NCI-H2107 treated with DMSO at 0.1 percent for 48 hours (cell line): ENCODE results near the gene STON1.
A peak's percentile ranks its signal among the peaks of the same experiment; 100 is the strongest.
"Not testable (repeated sequence)": the region's sequence is repeated elsewhere in the genome, so short reads cannot be mapped to it uniquely, and the experiment has no call there.

Experiments
- DNase-seq: peaks from one replicate; lab custom pipeline; 2025; ENCODE audit not compliant: unreplicated experiment; lab: John Stamatoyannopoulos, UW

STON1 gene

DNA sequence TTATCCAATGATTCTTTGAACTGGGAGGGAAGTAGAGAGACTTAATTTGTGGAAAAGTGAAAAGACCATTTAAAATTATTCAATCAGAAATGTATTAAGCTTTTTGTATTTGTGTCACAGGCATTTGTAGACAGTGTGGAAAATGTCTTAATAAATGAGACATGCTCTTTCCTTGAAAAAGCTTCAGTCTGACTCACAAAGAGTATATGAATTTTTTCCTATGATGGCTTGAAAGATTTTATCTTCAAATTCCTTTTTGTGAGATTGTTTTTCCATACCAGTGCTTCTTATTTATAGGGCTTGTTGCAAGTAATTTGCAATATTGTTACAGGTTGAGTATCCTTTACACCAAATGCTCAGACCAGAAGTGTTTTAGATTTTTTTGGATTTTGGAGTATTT lies 39.5 kb downstream of the STON1 start:
- no peak for DNase-seq

DNA sequence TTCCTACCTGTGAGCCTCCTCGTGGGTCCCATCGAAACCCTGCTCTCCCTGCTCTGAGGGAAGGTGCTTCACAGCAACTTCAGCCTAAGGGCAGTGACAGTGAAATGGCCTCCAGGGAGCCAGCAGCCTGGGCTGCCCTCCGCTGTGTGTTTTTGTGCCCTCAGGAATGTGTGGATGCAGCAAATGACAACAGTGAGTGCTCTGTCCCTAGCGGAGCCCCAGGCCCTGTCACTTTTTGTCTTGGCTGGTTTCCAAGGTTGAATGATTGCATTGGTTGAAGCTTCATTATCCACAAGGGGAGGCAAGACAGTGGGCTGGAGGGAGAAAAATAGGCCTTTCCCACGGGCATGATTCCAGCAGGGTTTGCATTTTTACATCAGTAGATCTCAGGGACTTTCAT lies 42.9 kb downstream of the STON1 start:
- no peak for DNase-seq

DNA sequence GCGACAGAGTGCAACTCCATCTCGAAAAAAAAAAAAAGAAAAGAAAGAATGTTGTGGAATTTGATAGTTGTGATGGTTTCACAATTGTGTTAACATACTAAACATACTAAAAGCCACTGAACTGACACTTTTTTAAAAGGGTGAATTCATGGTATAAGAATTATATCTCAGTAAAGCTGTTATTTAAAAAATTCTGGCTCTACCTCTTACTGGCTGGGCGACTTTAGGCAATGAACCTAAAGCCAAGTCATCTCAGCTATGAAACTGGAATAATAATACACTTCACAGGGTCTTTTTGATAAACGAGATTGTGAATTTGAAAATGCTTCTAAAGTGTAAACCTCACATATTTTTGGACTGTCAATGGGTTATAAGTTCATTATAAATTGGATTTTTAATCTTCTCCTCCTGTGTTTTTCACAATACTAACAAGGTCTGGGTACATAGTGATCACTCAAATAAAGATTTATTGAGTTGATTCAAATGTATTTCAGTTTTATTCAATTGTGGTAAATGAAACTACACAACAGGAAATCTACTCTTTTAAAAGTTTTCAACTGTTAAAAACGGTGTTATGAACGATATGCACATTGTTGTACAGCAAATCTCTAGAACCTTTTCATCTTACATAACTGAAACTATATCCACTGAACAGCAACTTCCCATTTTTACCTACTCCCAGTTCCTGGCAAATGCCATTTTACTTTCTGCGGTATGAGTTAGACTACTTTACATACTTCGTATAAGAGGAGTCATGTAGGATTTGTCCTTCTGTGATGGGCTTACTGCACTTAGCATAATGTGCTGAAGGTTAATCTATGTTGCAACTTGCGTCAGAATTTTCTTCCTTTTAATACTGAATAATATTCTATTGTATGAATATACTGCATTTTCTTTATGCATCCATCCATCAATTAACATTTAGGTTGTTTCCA lies 44.7 kb downstream of the STON1 start:
- no peak for DNase-seq

DNA sequence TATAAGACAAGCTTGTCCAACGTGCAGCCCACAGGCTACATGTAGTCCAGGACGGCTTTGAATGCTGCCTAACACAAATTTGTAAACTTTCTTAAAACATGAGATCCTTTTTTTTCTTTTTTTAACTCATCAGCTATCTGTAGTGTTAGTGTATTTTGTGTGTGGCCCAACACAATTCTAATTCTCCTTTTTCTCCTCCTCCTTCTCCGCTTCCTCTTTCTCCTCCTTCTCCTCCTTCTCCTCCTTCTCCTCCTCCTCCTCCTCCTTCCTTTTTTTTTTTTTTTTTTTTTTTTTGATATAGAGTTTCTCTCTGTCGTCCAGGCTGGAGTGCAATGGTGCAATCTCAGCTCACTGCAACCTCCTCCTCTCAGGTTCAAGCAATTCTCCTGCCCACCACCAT lies 48.4 kb downstream of the STON1 start:
- no peak for DNase-seq

DNA sequence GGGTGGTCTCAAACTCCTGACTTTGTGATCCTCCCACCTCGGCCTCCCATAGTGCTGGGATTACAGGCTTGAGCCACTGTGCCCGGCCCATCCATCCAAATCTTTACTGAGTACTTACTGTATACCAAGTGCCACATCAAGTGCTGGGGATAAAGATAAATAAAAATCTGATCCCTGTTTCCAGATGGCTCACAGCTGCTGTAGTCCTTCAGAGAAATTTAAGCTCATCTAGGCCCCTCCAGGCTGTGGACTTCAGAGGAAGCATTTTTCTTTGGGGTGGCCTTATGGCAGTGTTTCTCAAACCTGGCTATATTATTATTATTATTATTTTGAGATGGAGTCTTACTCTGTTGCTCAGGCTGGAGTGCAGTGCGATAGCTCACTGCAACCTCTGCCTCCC lies 54.0 kb downstream of the STON1 start:
- DNase-seq = no peak

DNA sequence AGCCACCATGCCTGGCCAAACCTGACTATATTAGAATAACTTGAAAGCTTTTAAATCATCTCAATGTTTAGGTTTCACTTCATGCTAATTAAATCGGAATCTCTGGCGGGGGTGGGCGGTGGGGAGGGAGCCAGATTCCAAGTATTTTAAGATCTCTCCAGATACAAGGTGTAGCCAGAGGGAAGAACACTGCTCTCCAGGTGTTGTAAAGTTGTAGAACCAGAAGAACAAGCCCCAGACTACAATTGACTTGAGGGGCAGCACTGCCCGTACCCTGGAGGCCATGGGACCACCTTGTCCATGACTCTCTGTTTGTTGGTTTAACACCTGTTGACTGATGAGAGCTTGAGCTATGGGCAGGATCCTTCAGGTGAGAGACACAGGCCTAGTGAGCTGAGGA lies 54.6 kb downstream of the STON1 start:
- no peak for DNase-seq

DNA sequence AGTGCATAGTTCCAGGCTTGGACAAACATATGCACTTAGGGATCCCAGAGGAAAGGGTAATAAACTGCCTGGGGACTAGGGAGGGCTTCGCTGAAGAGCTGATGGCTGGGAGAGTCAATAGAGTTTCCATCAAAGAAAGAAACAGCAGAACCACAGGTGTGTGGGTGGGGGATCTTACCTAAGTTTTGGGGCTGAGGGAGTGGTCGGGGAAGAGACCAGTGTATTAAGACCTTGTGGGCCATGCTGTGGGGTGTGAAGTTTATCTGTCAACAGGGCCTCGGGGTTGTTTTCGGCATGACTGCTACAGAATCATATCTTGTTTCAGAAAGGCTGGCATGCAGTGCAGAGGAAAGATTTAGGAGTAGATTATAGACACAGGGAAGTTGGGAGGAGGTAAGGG lies 56.5 kb downstream of the STON1 start:
- DNase-seq = no peak

DNA sequence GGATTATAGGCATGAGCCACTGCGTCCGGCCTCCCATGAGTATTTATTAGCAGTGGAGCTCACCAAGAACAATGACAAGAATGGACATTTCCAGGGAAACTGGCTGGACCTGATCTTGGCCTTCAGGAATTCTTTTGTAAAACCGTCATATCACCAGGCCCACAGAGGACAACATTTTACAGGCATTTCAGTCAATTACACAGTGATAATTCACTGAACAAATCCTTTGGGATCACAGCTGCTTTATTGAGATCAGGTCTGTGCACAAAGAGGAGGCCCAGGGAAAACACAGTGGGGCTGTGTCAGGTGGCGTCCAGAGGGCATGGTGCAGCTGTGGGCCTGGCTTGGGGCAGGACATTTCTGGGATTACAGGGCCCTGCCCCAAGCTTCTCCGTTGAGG lies 57.6 kb downstream of the STON1 start:
- no peak for DNase-seq

DNA sequence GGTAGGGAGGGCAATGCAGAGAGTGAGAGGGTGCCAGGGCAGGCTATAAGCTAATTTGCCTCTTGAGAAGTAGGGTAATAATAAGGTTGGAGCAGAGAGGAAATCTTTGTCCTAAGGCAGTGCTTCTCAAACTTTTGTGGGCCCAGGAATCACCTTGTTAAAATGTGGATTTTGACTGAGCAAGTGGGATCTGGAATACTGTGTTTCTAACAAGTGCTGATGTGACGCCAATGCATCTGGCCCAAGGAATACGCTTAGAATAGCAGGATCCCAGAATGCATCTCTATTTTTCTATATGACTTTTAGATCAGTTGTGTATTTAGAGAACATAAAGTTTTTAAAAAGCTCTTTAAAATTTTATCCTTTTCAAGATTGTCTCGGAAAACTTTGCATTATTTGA lies 58.0 kb downstream of the STON1 start:
- DNase-seq = no peak

DNA sequence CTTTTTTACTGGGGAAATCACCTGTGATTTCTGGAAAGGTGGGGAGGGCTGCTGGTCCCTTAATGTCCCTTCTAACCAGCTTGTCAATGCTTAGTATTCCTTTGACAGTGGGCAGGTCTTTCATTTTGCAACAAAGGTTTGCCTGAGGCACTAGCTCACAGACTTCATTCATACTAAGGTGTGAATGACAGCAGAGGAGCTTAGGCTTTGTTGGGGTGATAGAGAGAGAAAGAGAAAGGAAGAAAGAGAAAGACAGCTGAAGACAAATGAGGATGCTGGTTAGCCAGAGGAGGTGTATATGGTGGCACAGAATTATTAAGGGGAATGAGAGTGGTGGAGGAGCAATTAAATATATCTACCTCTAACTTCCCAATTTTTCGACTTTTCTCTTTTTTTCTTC lies 58.8 kb downstream of the STON1 start:
- no peak for DNase-seq

DNA sequence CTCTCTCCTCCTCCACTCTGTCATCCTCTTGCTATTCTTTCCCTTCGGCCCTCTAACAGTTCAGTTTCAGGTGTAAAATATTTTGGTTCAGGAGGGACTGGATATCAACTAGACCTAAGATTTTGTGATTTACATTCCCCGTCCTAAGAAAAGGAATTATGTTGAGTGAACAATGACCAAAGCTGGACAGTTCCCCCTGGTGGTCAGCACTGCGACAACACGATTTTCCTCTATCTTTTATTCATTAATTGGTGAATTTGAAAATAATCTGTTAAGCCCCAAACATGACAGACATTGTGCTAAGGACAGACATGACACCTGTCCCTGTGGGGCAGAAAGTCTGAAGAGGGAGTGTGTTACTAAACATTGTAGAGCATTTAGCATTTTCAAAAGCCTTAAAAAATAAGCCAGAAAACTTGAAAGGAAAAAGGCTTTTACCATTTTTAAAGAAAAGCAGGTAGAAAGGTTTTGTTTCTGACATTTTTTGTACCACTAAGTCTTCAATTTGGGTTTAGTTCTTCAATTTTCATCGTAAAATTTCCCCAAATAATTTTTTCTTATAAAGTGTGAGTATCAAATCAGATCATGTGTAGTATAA lies 59.3 kb downstream of the STON1 start:
- peak; percentile 41 for DNase-seq

DNA sequence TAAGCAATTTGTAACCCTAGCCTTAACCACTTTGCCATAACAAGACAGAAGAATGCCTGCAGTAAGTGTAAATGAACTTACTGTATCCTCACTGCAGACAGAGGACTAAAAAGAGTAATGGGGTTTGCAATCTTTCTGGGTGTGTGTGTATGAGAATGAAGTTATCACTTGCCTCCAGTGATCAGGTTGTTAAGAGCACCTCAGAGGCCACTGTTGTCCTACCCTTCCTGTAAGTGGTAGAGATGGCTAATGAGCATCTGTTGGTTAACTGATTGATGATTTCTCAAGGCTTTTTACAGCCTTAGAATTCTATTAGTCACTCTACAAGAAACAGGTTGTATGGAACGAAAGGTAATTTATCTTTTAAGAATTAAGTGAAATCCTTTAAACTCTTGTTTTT lies 60.1 kb downstream of the STON1 start:
- DNase-seq = no peak

DNA sequence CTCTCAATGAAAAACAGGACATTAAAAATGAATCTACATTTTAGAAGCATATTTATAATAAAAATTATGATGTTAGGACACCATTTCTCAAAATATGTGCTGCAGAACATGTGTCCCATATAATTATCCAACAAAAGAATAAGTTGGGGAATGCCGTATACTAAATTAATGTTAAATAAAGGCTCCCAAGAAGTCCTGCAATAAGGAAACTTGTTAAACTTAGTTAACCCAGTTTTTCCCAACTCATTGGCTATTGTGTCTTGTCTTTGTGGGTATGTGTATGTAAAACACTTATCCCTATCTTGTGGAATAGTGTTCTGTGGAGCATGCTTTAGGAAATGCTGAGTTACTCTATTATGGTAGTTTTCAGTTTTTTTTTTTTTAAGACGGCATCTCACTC lies 62.1 kb downstream of the STON1 start:
- DNase-seq = no peak

DNA sequence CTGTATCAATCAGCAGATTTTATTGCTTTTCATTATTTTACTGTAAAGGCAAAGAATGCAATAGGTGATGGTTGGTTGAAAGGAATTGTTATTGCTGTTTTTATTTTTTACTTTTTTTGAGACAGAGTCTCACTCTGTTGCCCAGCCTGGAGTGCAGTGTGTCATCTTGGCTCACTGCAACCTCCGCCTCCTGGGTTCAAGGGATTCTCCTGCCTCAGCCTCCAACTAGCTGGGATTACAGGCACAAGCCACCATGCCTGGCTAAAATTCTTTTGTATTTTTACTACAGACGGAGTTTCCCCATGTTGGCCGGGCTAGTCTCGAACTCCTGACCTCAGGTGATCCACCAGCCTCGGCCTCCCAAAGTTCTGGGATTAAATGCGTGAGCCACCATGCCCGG lies 66.8 kb downstream of the STON1 start:
- not testable (repeated sequence) for DNase-seq

DNA sequence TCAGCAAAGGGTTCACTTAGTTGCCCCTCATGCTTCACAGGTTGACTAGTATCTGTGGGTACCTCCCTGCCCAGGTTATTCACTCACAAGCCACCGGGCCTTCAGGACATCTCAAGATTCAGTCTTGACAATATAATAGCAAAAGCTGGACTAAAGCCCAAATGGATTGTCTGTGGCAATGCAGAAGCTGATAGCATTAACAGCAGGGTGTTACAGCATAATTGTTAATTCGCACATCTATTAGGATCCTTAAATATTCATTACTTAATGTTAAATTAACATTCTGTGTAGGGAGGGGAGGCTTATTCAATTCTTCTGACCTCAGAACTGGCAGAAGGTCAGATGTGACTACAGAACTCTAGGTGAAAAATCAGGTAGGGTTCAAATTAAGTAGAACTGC lies 67.5 kb downstream of the STON1 start:
- DNase-seq = no peak

DNA sequence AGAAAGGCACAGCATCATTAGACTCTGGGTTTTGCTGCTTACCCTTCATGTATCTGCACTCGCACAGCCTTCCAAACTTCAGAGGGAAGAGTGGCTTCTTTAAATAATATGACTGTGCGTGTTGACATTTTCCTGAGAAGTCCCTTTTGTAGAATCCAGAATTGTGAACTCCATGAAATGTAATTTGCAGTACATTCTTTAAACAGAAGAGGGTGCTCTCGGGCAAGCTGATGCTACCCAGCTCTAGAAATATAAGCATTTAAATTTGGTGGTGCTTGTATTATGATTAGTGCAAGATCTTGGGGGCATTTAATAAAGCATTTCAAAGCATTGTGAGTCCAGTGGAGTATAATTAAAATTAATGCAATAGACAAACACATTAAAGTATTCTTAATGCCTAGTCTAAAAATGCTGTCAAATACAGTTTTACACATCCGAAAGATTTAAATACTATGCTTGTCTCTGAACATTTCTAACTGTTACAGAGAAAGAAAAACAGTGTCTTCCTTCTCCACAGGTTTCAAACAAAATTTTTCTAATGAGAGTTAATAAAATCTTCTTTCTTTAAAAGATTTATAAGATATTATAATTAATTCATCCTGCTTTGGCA lies 70.4 kb downstream of the STON1 start:
- peak; percentile 45 for DNase-seq

DNA sequence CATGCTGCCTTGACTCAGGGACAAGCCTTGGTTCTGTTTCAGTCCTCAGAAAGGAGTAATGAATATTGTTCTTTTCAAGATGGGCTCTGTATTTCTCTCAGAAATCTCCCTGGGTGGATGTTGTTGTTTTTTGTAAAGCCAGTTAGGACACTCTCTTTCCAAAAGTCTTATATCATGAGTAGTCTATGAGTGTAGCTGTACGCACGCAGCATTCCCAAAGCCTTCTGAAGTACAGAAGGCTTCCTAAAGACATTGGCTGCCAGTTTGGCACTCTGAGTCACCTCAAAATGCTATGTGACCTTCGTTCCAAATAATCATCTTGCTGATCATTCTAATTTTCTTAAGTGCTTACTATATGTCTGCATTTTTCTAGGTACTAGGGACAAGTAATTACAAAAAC lies 71.0 kb downstream of the STON1 start:
- no peak for DNase-seq

DNA sequence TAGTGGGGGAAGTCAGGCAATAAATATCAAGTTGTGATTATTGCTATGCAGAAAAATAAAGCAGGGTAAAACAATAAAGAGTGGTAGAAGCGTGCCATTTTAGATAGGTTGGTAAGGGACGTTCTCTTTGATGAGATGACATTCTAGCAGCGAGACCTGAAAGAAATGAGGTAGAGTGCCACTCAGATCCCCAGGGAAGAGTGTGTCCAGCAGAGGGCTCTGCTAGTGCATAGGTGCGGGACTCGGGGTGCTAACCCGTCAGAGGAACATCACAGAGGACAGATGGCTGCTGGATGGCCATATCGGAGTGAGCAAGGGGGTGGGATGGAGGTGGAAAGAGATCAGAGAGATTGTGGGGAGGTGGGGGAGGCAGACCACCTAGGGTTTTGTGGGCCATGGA lies 71.4 kb downstream of the STON1 start:
- DNase-seq = peak; percentile 13

DNA sequence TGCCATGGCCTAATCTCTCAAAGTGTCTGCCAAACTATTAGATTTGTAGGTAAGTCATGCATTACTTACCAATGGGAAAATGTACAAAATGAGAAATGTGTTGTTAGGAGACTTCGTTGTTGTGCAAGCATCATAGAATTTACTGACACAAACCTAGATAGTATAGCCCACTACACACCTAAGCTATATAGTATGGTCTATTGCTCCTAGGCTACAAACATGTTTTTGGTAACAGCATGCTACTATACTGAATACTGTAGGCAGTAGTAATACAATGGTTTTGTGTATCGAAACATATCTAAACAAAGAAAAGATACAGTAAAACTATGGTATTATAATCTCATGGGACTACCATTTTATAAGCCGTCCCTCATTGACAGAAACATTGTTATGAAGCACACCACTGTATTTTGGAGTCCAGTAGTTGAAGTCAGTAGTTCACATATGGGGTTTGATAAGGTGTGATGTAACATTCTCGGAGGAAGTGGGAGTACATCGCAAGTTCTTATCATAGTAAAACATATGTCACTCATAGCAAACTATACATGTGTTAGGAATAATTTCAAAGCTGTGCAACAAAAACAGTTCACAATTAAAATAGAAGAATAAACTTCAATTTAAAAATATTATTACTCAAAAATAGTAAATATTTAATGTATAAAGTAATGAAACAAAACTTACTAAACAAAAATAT lies 75.7 kb downstream of the STON1 start:
- no peak for DNase-seq

DNA sequence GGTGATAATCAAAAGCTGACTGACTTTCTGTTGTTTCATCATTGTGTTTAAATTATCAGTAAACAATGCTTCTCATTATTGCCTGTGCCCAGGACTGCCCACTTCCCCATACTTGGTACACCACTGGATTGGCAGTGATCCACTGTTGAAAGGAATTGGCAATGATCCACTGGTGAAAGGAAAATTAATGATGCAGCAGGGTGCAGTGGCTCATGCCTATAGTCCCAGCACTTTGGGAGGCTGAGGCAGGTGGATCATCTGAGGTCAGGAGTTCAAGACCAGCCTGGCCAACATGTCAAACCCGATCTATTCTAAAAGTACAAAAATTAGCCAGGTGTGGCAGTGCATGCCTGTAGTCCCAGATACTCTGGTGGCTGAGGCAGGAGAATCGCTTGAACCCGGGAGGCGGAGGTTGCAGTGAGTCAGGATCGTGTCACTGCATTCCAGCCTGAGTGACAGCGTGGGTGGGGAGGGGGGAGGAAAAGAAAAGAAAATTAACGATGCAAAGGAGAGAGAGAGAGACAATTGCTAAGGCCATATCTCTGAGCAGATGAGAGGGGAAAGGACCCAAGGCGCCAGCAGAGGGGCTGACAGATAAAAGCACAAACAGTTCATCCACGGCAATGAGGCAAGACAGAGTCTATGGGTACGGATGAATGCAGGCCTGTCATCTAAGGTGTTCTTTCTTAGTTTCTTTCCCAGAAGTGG lies 77.5 kb downstream of the STON1 start:
- DNase-seq = no peak

DNA sequence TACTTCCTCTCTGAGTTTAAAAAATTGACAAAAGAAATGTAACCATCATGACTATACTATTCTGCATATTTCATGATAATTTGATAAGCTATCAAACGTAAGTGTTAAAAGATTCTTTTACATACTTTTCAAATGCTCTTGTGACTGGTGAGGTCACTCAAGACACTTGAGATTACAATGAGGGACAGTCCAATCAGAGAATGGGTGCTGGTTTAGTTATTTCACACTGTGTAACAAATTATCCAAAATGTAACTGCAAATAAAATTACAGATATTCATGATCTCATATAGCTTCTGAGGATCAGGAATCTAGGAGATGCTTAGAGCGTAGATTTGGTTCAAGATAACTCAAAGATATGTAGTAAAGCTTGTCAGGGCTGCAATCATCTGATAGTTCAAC lies 83.3 kb downstream of the STON1 start:
- no peak for DNase-seq
